Muscle of arm (tissue), 14 donors: ENCODE results near the gene ZNF33B. TPM values are rescaled to one million over a fixed set of nuclear protein-coding genes. Genes with fewer than 3 reads are reported as not detected.
"Not testable (repeated sequence)": the region's sequence is repeated elsewhere in the genome, so short reads cannot be mapped to it uniquely, and the experiment has no call there.

Source experiments
- DNase-seq: peaks from one replicate; pipeline ENCODE4 v3.0.0-alpha.2; 2013
- long read RNA-seq, 11 donors: transcript quantifications; one replicate each; lab custom pipeline, GENCODE V29; 2026
- polyA plus RNA-seq, 12 donors: library from polyadenylated mRNA; unstranded; fragments of 120-200 nt; gene quantifications; one replicate each; pipeline ENCODE4 v1.2.1, GENCODE V29; 2013; ENCODE audit not compliant: insufficient read length in 12 of 12

The ZNF33B gene
- 10 to 100 TPM in 11 of 12 donors, not detected in 1; 12.2 to 27.9 (median 18.8) TPM for polyA plus RNA-seq
- long read RNA-seq, donor 1, full-length matches to known transcripts = 2 of 7 reads
- long read RNA-seq, donor 1, partial matches to known transcripts = 0 of 7 reads
- long read RNA-seq, donor 1, other reads (novel, unspliced or antisense) = 5 of 7 reads
- long read RNA-seq, donor 2, full-length matches to known transcripts = 1 of 1 reads
- long read RNA-seq, donor 2, partial matches to known transcripts = 0 of 1 reads
- long read RNA-seq, donor 2, other reads (novel, unspliced or antisense) = 0 of 1 reads
- long read RNA-seq, donor 3, full-length matches to known transcripts = 1 of 1 reads
- long read RNA-seq, donor 3, partial matches to known transcripts = 0 of 1 reads
- long read RNA-seq, donor 3, other reads (novel, unspliced or antisense) = 0 of 1 reads
- long read RNA-seq, donor 4, full-length matches to known transcripts = 1 of 1 reads
- long read RNA-seq, donor 4, partial matches to known transcripts = 0 of 1 reads
- long read RNA-seq, donor 4, other reads (novel, unspliced or antisense) = 0 of 1 reads
- long read RNA-seq, donor 5 = 0 reads
- long read RNA-seq, donor 6 = 0 reads
- long read RNA-seq, donor 7, full-length matches to known transcripts = 1 of 1 reads
- long read RNA-seq, donor 7, partial matches to known transcripts = 0 of 1 reads
- long read RNA-seq, donor 7, other reads (novel, unspliced or antisense) = 0 of 1 reads
- long read RNA-seq, donor 8, full-length matches to known transcripts = 1 of 1 reads
- long read RNA-seq, donor 8, partial matches to known transcripts = 0 of 1 reads
- long read RNA-seq, donor 8, other reads (novel, unspliced or antisense) = 0 of 1 reads
- long read RNA-seq, donor 9, partial matches to known transcripts = 0 of 1 reads
- long read RNA-seq, donor 9, other reads (novel, unspliced or antisense) = 0 of 1 reads
- long read RNA-seq, donor 10 = 0 reads
- long read RNA-seq, donor 11, partial matches to known transcripts = 0 of 1 reads
- long read RNA-seq, donor 11, other reads (novel, unspliced or antisense) = 0 of 1 reads

- DNase-seq = peak; percentile 91
These were observed at the start of gene ZNF33B for GRCh38 chr10:42638055-42638820. ZNF33B (minus strand) TSS chr10:42638570; CDS start chr10:42636928, 1,642 bp downstream.

DNA sequence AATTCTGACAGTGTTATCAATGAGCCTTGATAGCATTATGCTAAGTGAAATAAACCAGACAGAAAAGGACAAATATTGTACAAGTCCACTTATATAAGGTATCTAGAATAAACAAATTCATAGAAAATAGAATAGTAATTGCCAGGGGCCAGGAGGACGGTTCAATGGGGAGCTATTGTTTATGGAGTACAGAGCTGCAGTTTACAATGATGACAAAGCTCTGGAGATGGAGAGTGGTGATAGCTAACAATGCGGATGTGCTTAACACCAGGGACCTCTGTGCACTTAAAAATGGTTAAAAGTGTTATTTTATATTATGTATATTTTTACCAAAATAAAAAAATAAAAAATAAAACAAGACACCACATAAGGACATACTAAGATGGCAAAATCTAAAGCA lies 46.1 kb upstream of the ZNF33B start:
- DNase-seq = no peak

DNA sequence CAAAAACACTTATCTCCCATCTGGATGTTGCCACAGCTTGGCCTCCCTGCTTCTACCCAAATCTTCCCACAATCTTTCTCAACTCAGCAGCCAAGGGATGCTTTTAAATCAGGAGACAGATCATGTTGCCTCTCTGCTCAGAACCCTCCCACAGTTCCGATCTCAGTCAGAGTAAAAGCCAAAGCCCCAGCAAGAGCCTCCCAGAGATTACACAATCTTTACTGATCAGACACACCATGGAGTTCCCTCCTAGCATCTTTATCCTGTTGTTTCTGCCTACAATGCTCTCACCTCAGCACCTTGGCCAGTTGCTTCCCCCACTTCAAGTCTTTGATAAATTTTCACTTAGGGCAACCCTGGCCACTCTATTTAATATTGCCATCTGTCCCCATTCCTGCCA lies 41.9 kb upstream of the ZNF33B start:
- DNase-seq = no peak

DNA sequence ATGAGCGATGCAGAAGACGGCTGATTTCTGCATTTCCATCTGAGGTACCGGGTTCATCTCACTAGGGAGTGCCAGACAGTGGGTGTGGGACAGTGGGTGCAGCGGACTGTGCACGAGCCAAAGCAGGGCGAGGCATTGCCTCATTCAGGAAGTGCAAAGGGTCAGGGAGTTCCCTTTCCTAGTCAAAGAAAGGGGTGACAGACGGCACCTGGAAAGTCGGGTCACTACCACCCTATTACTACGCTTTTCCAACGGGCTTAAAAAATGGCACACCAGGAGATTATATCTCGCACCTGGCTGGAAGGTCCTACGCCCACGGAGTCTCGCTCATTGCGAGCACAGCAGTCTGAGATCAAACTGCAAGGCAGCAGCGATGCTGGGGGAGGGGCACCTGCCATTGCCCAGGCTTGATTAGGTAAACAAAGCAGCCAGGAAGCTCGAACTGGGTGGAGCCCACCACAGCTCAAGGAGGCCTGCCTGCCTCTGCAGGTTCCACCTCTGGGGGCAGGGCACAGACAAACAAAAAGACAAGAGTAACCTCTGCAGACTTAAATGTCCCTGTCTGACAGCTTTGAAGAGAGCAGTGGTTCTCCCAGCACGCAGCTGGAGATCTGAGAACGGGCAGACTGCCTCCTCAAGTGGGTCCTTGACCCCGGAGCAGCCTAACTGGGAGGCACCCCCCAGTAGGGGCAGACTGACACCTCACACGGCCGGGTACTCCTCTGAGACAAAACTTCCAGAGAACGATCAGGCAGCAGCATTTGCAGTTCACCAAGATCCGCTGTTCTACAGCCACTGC lies 27.0 kb upstream of the ZNF33B start:
- not testable (repeated sequence) for DNase-seq

DNA sequence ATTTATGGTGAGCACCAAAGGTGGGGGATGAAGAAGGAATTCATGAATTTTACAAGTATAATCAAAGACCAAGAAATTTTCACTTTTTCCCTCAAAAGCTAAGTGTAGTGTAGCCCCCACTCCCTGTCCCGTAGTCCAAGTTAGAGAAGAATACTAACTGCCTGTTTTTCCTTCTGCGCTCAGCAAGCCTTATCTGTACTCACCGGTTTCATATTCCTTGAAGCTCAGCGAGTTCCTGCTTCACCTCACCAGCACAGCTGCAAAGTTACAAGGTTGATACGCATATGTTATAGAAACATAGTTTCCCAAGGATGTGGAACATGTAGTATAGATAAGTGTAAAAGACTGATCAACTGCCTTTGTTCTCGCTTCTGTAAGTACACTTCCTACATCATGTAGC lies 16.0 kb upstream of the ZNF33B start:
- no peak for DNase-seq

DNA sequence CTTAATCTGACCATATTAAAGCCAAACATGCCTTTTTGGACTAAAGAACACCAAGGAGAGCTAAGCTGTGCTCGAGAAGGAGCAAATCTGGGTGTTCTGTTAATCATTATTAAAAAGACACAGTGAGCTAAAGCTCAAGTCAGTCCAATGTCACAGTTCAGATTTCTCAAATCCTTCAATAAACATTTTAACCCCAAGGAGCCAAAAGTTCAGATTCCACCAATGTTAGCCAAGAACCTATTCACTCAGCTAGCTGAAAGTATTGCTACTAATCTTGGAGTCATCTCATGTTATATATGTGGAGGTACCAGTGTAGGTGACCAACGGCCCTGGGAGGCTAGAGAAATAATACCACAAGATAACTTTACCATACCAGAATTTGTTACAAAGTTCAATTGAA lies 14.5 kb upstream of the ZNF33B start:
- DNase-seq = no peak

DNA sequence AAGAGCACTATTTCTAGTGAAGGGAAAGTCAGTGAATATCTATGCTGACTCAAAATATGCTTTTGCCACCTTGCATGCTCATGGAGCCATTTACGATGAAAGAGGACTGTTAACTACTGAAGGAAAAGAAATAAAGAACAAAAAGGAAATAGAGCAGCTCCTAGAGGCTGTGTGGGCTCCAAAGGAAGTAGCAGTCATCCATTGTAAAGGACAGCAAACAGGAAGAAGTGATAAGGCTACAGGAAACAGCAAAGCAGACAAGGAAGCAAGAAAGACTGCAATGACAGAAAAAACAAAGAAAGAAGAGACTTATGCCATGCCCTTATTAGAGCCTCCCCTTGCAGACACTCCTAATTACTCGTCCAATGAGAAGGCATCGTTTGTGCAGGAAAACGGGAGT lies 12.0 kb upstream of the ZNF33B start:
- no peak for DNase-seq

DNA sequence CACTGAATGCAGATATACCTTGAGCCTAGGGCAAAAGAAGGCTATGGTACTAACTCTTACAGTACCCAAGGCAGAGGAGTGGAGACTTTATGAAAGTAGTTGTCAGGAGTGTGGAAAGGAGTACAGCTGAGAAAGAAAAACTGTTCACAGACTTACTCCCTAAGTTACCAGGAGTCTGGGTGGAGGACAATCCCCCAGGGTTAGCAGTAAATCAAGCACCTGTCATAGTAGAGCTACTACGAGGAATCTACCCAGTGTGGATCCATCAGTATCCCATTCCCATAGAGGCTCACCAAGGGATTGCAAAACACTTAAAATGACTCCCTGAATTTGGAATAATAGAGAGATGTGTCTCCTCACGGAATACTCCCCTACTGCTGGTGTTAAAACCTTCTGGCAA lies 10.1 kb upstream of the ZNF33B start:
- DNase-seq = no peak

GRCh38 chr10:42646687-42647640 lies 8.6 kb upstream of the ZNF33B start:
- DNase-seq = no peak

DNA sequence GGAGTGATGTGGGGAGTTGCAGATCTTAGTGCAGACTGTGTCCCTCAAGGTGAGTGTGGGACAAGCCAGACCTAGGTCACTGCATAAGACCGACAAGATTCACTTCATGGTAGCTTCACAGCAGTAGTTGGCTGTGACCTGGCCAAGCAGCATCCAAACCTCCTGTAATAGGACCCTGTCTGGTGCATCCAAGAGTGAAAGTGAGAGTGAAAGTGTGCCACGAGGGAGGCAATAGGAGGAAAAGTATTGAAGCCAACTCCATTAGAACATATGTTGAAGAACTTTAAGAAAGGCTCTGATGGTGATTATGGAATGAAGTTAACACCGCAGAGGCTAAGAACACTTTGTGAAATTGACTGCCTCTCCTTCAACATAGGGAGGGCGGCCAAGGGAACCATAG lies 7.8 kb upstream of the ZNF33B start:
- DNase-seq = no peak

DNA sequence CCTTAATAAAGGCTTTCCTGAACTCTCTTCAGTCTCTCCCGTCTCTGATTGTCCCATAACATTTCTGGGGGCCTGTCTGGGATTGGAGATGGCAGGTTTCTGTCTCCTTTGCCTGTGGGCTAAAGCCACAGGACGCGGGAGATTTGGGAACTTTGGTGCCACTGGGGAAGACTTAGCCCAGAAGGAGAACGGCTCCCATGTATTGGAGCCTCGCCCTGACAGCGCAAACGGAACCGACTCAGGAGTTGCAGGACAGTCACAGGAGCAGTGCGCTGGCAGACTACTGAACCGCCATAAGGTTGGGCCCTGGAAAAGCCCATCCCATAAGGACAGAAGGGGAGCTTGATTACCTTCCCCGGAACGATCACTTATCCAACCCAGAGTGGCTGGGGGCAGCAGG lies 7.1 kb upstream of the ZNF33B start:
- no peak for DNase-seq

DNA sequence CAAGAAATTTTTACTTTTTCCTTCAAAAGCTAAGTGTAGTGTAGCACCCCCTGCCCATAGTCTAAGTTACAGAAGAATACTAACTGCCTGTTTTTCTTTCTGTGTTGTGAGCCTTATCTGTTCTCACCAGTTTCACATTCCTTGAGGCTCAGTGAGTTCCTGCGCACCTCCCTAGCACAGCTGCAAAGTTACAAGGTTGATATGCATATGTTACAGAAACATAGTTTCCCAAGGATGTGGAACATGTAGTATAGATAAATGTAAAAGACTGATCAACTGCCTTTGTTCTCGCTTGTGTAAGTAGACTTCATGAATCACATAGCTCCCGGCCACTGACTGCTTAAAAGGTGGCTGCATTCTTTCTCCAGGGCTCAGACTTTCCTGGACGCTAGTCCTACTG lies 6.7 kb upstream of the ZNF33B start:
- DNase-seq = no peak

DNA sequence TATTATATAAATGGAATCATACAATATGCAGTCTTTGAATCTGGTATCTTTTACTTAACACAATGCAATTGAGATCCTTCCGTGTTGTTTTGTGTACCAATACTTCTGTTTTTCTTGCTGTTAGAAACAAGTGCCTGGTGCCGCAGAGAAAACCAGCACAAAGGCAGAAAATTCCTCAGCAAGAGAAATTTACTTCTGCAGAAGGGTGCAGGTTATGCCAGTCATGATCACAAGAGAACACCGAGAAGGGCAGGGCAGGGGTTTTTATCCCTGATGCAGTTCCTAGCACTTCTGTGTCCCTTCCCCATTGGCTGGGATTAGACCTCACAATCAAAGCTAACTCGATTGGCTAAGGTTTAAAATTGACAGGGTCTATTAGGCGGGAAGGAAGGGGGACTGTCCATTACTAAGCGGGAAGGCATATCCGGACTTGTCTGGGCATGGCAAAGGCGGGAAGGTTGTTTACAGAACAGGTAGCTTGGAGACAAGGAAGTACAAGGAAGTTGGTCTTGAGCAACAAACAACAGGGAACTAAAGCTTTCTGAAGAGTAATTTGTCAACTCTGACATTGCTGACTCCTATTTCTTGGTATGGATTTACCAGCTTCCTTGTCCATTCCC lies 2.4 kb upstream of the ZNF33B start:
- no peak for DNase-seq

- DNase-seq = no peak
These were observed 476 bp upstream of the ZNF33B start for GRCh38 chr10:42638821-42639270.

DNA sequence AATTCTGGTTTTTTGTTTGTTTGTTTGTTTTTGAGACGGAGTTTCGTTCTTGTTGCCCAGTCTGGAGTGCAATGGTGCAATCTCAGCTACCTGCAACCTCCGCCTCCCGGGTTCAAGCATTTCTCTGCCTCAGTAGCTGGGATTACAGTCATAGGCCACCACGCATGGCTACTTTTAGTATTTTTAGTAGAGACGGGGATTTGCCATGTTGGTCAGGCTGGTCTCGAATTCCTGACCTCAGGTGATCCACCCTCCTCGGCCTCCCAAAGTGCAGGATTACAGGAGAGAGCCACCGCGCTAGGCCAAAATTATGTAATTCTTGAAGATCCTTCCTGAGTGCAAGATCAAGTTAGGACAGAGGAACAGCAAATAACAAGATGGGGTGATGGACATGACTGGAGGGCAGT lies 719 bp downstream of the ZNF33B start:
- no peak for DNase-seq

GRCh38 chr10:42637142-42637541 lies 1.2 kb downstream of the ZNF33B start:
- no peak for DNase-seq

- no peak for DNase-seq
These were observed 3.3 kb downstream of the ZNF33B start for GRCh38 chr10:42635098-42635497.

GRCh38 chr10:42632564-42632963 lies 5.8 kb downstream of the ZNF33B start:
- DNase-seq = no peak

DNA sequence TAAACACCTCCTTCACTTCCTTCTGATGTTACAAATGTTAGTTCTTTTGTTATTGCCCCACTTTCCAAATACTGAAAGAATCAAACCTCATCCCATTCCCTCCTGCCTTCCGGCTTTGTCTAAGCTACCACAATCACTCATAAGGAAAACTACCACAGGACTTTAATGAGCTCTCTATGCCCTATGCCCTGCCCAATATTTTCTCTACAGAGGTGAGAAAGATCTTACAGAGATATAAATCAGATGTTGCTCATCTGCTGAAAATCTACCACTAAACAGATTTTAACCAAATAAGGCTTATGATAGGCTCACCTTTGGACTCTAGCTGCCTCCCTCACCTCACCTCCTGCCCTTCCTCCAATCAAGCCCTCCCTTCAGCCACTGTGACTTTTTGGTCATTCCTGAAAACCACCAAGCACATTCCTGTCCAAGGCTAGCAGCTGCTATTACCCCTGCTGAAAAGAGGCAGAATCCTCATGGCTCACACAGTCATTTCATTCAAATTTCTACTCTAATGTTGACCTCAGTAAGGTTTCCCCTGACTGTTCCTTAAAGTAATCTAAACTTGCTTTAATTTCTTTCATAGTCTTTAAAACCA lies 7.7 kb downstream of the ZNF33B start:
- no peak for DNase-seq
